Psoas muscle (tissue), 8 donors: ENCODE results near the gene OR13G1. TPM values are rescaled to one million over a fixed set of nuclear protein-coding genes. Genes with fewer than 3 reads are reported as not detected.
"Not testable (repeated sequence)": the region's sequence is repeated elsewhere in the genome, so short reads cannot be mapped to it uniquely, and the experiment has no call there.

Experiments used
- ATAC-seq, 4 donors: fragments of 200-7000 bp; cut with Tn5 transposase; one replicate each; pipeline ENCODE4 v1.9.1; 2020; ENCODE audit warnings: moderate library complexity in 3 of 4, mild to moderate bottlenecking in 2 of 4
- DNase-seq, 2 donors: peaks; one replicate each; pipeline ENCODE4 v3.0.0-alpha.2; 2020
- H3K27ac ChIP-seq: fragments of 200-600 bp; one replicate; pipeline ENCODE4 v1.8.0; 2022
- H3K27me3 ChIP-seq, 3 donors: fragments of 200-600 bp in 1 of 3; one replicate each; pipeline versions ENCODE4 v1.6.1 to v1.8.0; 2013 to 2022; ENCODE audit warnings: low read length in 2 of 3, mild to moderate bottlenecking in 2 of 3, moderate library complexity in 1 of 3; ENCODE audit not compliant: insufficient read depth in 3 of 3
- H3K36me3 ChIP-seq, 2 donors: fragments of 200-600 bp in 1 of 2; one replicate each; pipeline versions ENCODE4 v1.6.1 to v1.8.0; 2013 to 2022; ENCODE audit warnings: low read depth in 1 of 2, mild to moderate bottlenecking in 1 of 2, moderate library complexity in 1 of 2; ENCODE audit not compliant: insufficient read depth in 1 of 2
- H3K4me1 ChIP-seq: fragments of 200-600 bp; one replicate; pipeline ENCODE4 v1.8.0; 2022
- H3K4me3 ChIP-seq: fragments of 200-600 bp; one replicate; pipeline ENCODE4 v1.8.0; 2022; ENCODE audit warnings: mild to moderate bottlenecking
- H3K9me3 ChIP-seq: fragments of 200-600 bp; one replicate; pipeline ENCODE4 v1.8.0; 2022
- CTCF ChIP-seq: fragments of 200-600 bp; IDR thresholded peaks from one replicate; pipeline ENCODE4 v1.8.0; 2022; ENCODE audit warnings: antibody characterized with exemption
- WGBS, 3 donors: extraction: QIAGEN DNeasy Blood & Tissue Kit; methylation state at CpG; one replicate each; pipeline versions ENCODE4 v1.1.6 to v1.1.7; 2013; 5-methylcytosine and 5-hydroxymethylcytosine counted together
- intact Hi-C, 2 donors: fragments of 100-400 bp; cut with DNase I; formaldehyde crosslinking; loops; one replicate each; pipeline versions ENCODE4 v1.11.0 to v1.14.2; 2022
- long read RNA-seq, 2 donors: library from polyadenylated mRNA; unstranded; transcript quantifications; one replicate each; pipeline ENCODE4 v2.0.0, GENCODE V29; 2021
- polyA plus RNA-seq, 3 donors: library from polyadenylated mRNA; stranded (reverse); fragments of 200-250 nt; gene quantifications; one replicate each; pipeline ENCODE4 v1.2.3, GENCODE V29; 2013
- total RNA-seq, 4 donors: library from RNA; stranded (reverse); fragmentation: NEBNext Ultra II Directional in 2 of 4; extraction: Animal tissue kit (Norgen Biotek cat#: 25700) in 2 of 4; gene quantifications; one replicate each; pipeline versions ENCODE4 v1.2.1 to v1.2.4, GENCODE V29; 2021 to 2023
- donor health status: healthy with polysubstance abuse.
- donor health status: DM: no; HTN: no; CAD: no; lungs with moderate emphysema.
- donor health status: Bipolar disorder and iron deficiency.
- donor health status: healthy.
- donor health status: DM: yes; HTN: yes; CAD: no.
- donor health status: DM: no; HTN: no; CAD: no.
- donor health status: DM: no; HTN: no; CAD: no.
- donor health status: DM: yes; HTN: yes; CAD: no.

Gene OR13G1
- not detected for total RNA-seq
- polyA plus RNA-seq: not detected
- long read RNA-seq, donor 1: 0 reads
- long read RNA-seq, donor 2: 0 reads

DNA sequence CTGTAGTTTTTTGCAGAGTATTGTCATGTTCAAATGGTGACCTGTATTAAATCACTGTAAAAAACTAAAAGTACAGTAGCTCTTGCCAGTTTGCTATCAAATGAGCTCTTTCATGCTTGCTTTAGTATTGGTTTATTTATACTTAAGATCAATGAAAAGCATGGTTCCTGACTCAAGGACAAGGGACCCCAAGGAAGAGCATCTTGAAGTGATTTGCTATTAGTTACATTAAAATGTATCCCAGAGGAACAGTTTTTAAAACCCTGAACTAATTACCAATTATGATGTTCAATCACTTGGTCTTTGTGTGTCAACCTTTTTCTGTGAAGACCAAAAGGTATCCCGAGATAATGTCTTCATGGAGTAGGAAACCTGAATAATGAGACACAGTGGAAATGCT lies at the start of gene OR13G1:
OR13G1 (minus strand) TSS at position 101 of the 400 bp plus-strand sequence. CDS start 6,698 bp downstream, outside the sequence.
- no peaks in the 10 kb centered on the region for H3K36me3 ChIP-seq
- no peak within 1 kb of the TSS for H3K4me3 ChIP-seq
- DNase-seq: no peak
- no peaks in the 10 kb centered on the region for H3K27me3 ChIP-seq
- intact Hi-C loops: no loop called here
- WGBS, 3 donors: 39 to 56% (median 54%) methylated on average over 1 of the region's 1 CpG
- H3K27ac ChIP-seq: no peak within 1 kb of the TSS
- no peak for TF ChIP-seq CTCF
- no peak for ATAC-seq
- no peaks in the 10 kb centered on the region for H3K4me1 ChIP-seq
- H3K9me3 ChIP-seq: no peaks in the 10 kb centered on the region

GRCh38 chr1:247721222-247721621 lies 41.7 kb upstream of the OR13G1 start:
- Histone ChIP-seq H3K36me3 (no peaks in the 10 kb centered on the region), H3K27me3 (no peaks in the 10 kb centered on the region), H3K4me1 (no peaks in the 10 kb centered on the region), H3K9me3 (no peaks in the 10 kb centered on the region), H3K27ac (no peak overlapping the region), H3K4me3 (no peak overlapping the region)
- ATAC-seq (no peak), DNase-seq (no peak)
- intact Hi-C loops: no loop called here
- WGBS, 3 donors: 90 to 94% (median 92%) methylated on average over 4 of the region's 4 CpGs
- no peak for TF ChIP-seq CTCF

- no peaks in the 10 kb centered on the region for H3K36me3 ChIP-seq
- no peak within 1 kb of the TSS for H3K4me3 ChIP-seq
- DNase-seq: no peak
- no peaks in the 10 kb centered on the region for H3K9me3 ChIP-seq
- no peaks in the 10 kb centered on the region for H3K4me1 ChIP-seq
- TF ChIP-seq CTCF: no peak
- intact Hi-C loops: no loop called here
- 81 to 88% (median 85%) methylated on average over 3 of the region's 3 CpGs for WGBS, 3 donors
- H3K27ac ChIP-seq: no peak within 1 kb of the TSS
- H3K27me3 ChIP-seq: no peaks in the 10 kb centered on the region
- ATAC-seq: no peak
Observed at GRCh38 chr1:247716546-247716945, 37.0 kb upstream of the OR13G1 start, which contains the start of gene OR6F1. OR6F1 (minus strand) TSS chr1:247716646; CDS start chr1:247712755, 3,891 bp downstream.

- no peak for TF ChIP-seq CTCF
- DNase-seq: no peak
- WGBS, 3 donors: 81 to 92% (median 92%) methylated on average over 7 of the region's 7 CpGs
- Histone ChIP-seq H3K9me3 (no peaks in the 10 kb centered on the region), H3K4me3 (no peak overlapping the region), H3K27me3 (no peaks in the 10 kb centered on the region), H3K36me3 (no peaks in the 10 kb centered on the region), H3K27ac (no peak overlapping the region), H3K4me1 (no peaks in the 10 kb centered on the region)
- intact Hi-C loops: no loop called here
- ATAC-seq: no peak
Observed at GRCh38 chr1:247713753-247714152, 34.2 kb upstream of the OR13G1 start.

GRCh38 chr1:247710681-247711080 lies 31.1 kb upstream of the OR13G1 start:
- H3K27me3 ChIP-seq, DNase-seq, H3K9me3 ChIP-seq, H3K4me1 ChIP-seq, H3K36me3 ChIP-seq, intact Hi-C loops, H3K27ac ChIP-seq, ATAC-seq, H3K4me3 ChIP-seq: not testable (repeated sequence)
- WGBS, 3 donors: 87 to 97% (median 93%) methylated on average over 8 of the region's 8 CpGs
